A549 (cell line): ENCODE measurements around the gene CAMTA1. TPM values are rescaled to one million over a fixed set of nuclear protein-coding genes. Genes with fewer than 3 reads are reported as not detected.

Source experiments
- ATAC-seq, 2 experiments: fragments of 200-7000 bp in 1 of 2; fragments of >200 bp in 1 of 2; cut with Nextera tagmentation in 1 of 2; cut with Tn5 transposase in 1 of 2; 3 replicates each; pipeline versions ENCODE4 v1.8.0 to v1.9.1; 2018 to 2020; ENCODE audit warnings: mild to moderate bottlenecking in 1 of 2, moderate library complexity in 1 of 2
- CTCF ChIA-PET: fragments of 300-600 bp; sonication (Branson Sonifier 250); formaldehyde crosslinking; extraction: SDS; loops from one replicate; lab custom pipeline; 2021; ENCODE audit warnings: antibody characterized with exemption, inconsistent platforms; lab: Yijun Ruan, JAX
- POLR2A ChIA-PET: fragments of 350-600 bp; formaldehyde crosslinking; extraction: SDS; loops from one replicate; lab custom pipeline; 2021; ENCODE audit warnings: antibody characterized with exemption, inconsistent platforms; lab: Yijun Ruan, JAX
- DNase-seq, 2 experiments: peaks; one replicate each; pipeline versions ENCODE4 v3.0.0 to v3.0.0-alpha.2; 2011 to 2016; ENCODE audit warnings: low read depth in 1 of 2, low spot score in 1 of 2
- FAIRE-seq: peaks from 2 replicates; lab custom pipeline; 2011; peaks lifted over from hg19 to GRCh38; lab: Jason Lieb, UNC
- H3K27ac ChIP-seq, 2 experiments: fragments of >200 bp; sonication (Bioruptor Twin); formaldehyde crosslinking; 3 replicates each; pipeline ENCODE4 v1.5.1; 2016 to 2017
- H3K4me1 ChIP-seq: fragments of >200 bp; sonication (Bioruptor Twin); formaldehyde crosslinking; 3 replicates; pipeline ENCODE4 v1.6.1; 2016
- H3K4me2 ChIP-seq: fragments of >200 bp; sonication (Bioruptor Twin); formaldehyde crosslinking; 3 replicates; pipeline ENCODE4 v1.6.1; 2016
- H3K4me3 ChIP-seq: fragments of >200 bp; sonication (Bioruptor Twin); formaldehyde crosslinking; 3 replicates; pipeline ENCODE4 v1.5.1; 2016
- H3K9me3 ChIP-seq: fragments of >200 bp; sonication (Bioruptor Twin); formaldehyde crosslinking; 3 replicates; pipeline ENCODE4 v1.6.1; 2016
- CEBPB ChIP-seq, 2 experiments: fragments of >200 bp in 1 of 2; sonication (Bioruptor Twin) in 1 of 2; formaldehyde crosslinking in 1 of 2; IDR thresholded peaks; 2 replicates each; pipeline ENCODE4 v1.6.1; 2012 to 2016
- CHD2 ChIP-seq: fragments of 150-350 bp; IDR thresholded peaks from 2 replicates; pipeline ENCODE4 v1.6.1; 2014; ENCODE audit warnings: low read length; ENCODE audit not compliant: partially characterized antibody
- EP300 ChIP-seq, 2 experiments: fragments of >200 bp; sonication (Bioruptor Twin); formaldehyde crosslinking; IDR thresholded peaks; 2 replicates in 1 of 2; 3 replicates in 1 of 2; pipeline ENCODE4 v1.6.1; 2016 to 2017
- ESRRA ChIP-seq: fragments of 150-350 bp; IDR thresholded peaks from 2 replicates; pipeline ENCODE4 v1.6.1; 2014; ENCODE audit warnings: mild to moderate bottlenecking, low read length, borderline replicate concordance
- FOSB ChIP-seq: fragments of 250-450 bp; sonication (Bioruptor Pico); IDR thresholded peaks from 2 replicates; pipeline ENCODE4 v1.5.0; 2020; ENCODE audit warnings: mild to moderate bottlenecking, moderate library complexity
- MAFK ChIP-seq: fragments of 450-650 bp; IDR thresholded peaks from 2 replicates; pipeline ENCODE4 v1.6.1; 2014; ENCODE audit not compliant: partially characterized antibody
- NFE2L2 ChIP-seq: fragments of 150-350 bp; conservative IDR thresholded peaks from 2 replicates; pipeline ENCODE4 v1.6.1; 2014; ENCODE audit warnings: low read length
- NPAS2 ChIP-seq: fragments of 250-450 bp; sonication (Bioruptor Pico); IDR thresholded peaks from 2 replicates; pipeline ENCODE4 v1.8.0; 2022; ENCODE audit warnings: mild to moderate bottlenecking, moderate library complexity, borderline replicate concordance
- NR3C1 ChIP-seq: fragments of >200 bp; sonication (Bioruptor Twin); formaldehyde crosslinking; IDR thresholded peaks from 3 replicates; pipeline ENCODE4 v1.6.1; 2017
- RAD21 ChIP-seq, 2 experiments: fragments of >200 bp in 1 of 2; sonication (Bioruptor Twin) in 1 of 2; formaldehyde crosslinking in 1 of 2; IDR thresholded peaks in 1 of 2; conservative IDR thresholded peaks in 1 of 2; 2 replicates in 1 of 2; 3 replicates in 1 of 2; pipeline ENCODE4 v1.6.1; 2012 to 2018; ENCODE audit warnings: inconsistent platforms in 1 of 2
- RARB ChIP-seq: fragments of 250-450 bp; sonication (Bioruptor Pico); IDR thresholded peaks from 2 replicates; pipeline ENCODE4 v1.8.0; 2021; ENCODE audit warnings: mild to moderate bottlenecking, moderate library complexity
- RNF2 ChIP-seq: fragments of 200-600 bp; sonication (generic); IDR thresholded peaks from 2 replicates; pipeline ENCODE4 v1.6.1; 2016; ENCODE audit warnings: low read depth, mild to moderate bottlenecking, antibody characterized with exemption, moderate library complexity, borderline replicate concordance
- TP53 ChIP-seq: fragments of 250-450 bp; sonication (Bioruptor Pico); IDR thresholded peaks from 2 replicates; pipeline ENCODE4 v1.5.0; 2021; ENCODE audit warnings: mild to moderate bottlenecking, moderate library complexity
- WGBS: methylation state at CpG from one replicate; pipeline ENCODE4 v1.1.6; 2017; ENCODE audit errors: missing lambda C conversion rate; 5-methylcytosine and 5-hydroxymethylcytosine counted together
- polyA plus RNA-seq, 4 experiments: library from polyadenylated mRNA; depleted of rRNA in 3 of 4; stranded (reverse); fragments of >200 nt; fragmentation: RNase III in 1 of 4; extraction: RNeasy Plus Mini Kit Qiagen cat#74134 plus additional on column Dnase treatment in 1 of 4; gene quantifications; 2 replicates in 3 of 4; 3 replicates in 1 of 4; pipeline ENCODE4 v1.2.3, GENCODE V29; 2011 to 2017
- TF ChIP-seq, protein P1 (sequence below): IDR thresholded peaks from 2 replicates; pipeline ENCODE4 v1.6.1; 2012
- TF ChIP-seq, protein P2 (sequence below): IDR thresholded peaks from 2 replicates; pipeline ENCODE4 v1.6.1; 2012
- TF ChIP-seq, protein P3 (sequence below): fragments of 200-600 bp; sonication (generic); IDR thresholded peaks from 2 replicates; pipeline ENCODE4 v1.6.1; 2016; ENCODE audit warnings: antibody characterized with exemption, mild to moderate bottlenecking, moderate library complexity
- TF ChIP-seq, protein P4 (sequence below): IDR thresholded peaks from 2 replicates; pipeline ENCODE4 v1.6.1; 2012; ENCODE audit warnings: low read depth, borderline replicate concordance

The CAMTA1 gene
- polyA plus RNA-seq, 2 of the 4 experiments (the other 2 are of a cell fraction), result 58.8 to 75.0 TPM

DNA sequence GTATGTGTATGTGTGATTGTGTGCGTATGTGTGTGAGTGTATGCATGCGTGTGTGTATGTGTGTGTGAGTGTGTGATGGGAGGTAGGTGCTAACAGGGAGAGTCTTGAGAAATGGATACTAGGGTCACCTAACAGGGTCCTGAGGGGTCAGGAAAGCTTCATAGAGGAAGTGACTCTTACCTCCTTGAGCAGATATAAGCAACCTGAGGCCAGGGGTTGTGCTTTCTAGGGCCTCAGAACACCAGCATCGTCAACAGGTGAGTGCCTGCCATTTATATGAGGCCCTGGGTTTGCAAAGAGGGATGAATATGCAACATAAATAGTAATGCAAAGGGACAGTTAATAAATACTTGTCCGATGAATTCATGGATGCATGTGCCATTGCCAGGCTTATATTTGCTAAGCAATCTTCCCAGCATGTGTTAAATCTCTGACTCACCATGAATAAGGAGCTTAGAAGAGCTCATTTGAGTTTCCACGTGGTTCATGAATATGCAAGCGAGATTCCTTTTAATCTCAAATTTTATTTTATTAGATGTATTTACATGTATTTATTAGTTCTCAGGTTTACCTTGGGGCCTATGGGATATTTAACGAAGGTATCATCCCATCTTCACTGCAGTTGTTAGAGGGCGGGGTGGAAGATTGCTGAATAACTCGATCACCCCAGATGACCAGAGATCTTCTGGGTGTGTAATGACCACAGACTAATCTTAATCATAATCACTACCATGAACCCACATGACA, 438.3 kb downstream of the CAMTA1 start (continued):
- TF ChIP-seq, protein P1, sequence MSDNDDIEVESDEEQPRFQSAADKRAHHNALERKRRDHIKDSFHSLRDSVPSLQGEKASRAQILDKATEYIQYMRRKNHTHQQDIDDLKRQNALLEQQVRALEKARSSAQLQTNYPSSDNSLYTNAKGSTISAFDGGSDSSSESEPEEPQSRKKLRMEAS, result peak; percentile 87
- peak in 1 of 2 experiments; percentile 67; a peak in 2 of 4 replicates for TF ChIP-seq CEBPB (IDR thresholded peaks at IDR 0.05)

DNA sequence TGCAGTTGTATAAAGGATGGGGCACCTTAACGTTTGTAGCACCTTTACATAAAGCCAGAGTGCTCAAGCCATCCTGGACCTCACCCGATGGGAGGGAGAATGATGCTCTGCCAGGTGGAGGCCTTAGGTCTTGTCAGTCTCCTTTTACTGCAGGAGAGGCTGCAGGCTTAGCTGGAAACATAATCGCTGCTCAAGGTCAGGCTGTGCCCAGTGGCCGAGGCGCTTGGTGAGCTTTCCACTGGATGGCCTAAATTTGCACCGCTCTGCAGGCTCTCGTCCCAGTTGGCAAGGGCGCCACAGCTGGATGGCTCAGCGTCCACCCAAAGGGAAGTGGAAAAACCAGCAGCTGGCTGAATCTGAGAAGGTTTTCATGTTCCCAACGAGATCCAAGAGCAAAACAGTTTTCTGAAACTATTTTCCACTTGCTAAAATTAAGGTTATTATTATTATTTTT, 438.9 kb downstream of the CAMTA1 start:
- Histone ChIP-seq H3K27ac (peak overlapping the region; percentile 73 to 87), H3K4me3 (no peak overlapping the region), H3K4me1 (peaks cover 28% of the 10 kb centered on the region), H3K9me3 (peaks cover 13% of the 10 kb centered on the region), H3K4me2 (peak overlapping the region; percentile 42)
- FAIRE-seq (no peak), ATAC-seq (no peak; a peak in 1 of 6 replicates), DNase-seq (peak in 1 of 2 experiments; percentile 31)
- 67% methylated on average over 4 of the region's 10 CpGs for WGBS
- POLR2A ChIA-PET, result interaction anchor here (1.0 kb wide), 1 partner anchor 75 kb away, joined by 3 read pairs; no protein-coding TSS in a partner anchor
- no peak for TF ChIP-seq CHD2
- no peak for TF ChIP-seq RAD21 (conservative IDR thresholded peaks at IDR 0.05 in 1 of 2, IDR thresholded peaks at IDR 0.05 in 1 of 2)
- no peak for TF ChIP-seq TP53 (CRISPR knock-in tag)
- CTCF ChIA-PET, result interaction anchor here (1.2 kb wide), 1 partner anchor 75 kb away, joined by 3 read pairs; no protein-coding TSS in a partner anchor

DNA sequence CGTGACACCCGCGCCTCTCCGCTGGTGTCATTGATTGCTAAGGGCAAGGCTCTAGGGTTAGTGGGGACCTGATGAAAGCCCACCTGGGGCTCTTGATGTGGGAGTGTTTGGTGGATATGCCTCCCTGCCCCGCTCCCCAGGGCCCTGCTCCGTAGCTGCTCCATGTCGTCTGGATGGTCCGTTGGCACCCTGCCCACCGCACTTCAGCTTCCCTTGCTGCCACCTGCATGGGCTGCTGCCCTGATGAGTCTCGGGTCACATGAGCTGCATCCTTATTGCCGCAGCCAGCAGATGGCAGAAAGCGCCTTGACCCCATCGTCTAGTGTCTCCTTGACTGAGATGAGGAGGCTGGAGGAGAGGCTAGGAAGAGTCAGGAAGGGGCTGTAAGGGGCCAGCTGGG, 439.4 kb downstream of the CAMTA1 start:
- H3K4me2 ChIP-seq, result no peak overlapping the region
- H3K4me1 ChIP-seq, result peaks cover 34% of the 10 kb centered on the region
- WGBS, result 93% methylated on average over 13 of the region's 13 CpGs
- H3K4me3 ChIP-seq, result no peak overlapping the region
- no peak for ATAC-seq
- peak overlapping the region; percentile 73 to 87; a peak in 5 of 6 replicates for H3K27ac ChIP-seq
- peak in 1 of 2 experiments; percentile 31 for DNase-seq
- FAIRE-seq, result no peak
- CTCF ChIA-PET, result interaction anchor here (1.2 kb wide), 1 partner anchor 75 kb away, joined by 3 read pairs; no protein-coding TSS in a partner anchor
- TF ChIP-seq RNF2 (no peak), NPAS2 (CRISPR knock-in tag) (no peak), RARB (CRISPR knock-in tag) (no peak)
- TF ChIP-seq, protein P2, sequence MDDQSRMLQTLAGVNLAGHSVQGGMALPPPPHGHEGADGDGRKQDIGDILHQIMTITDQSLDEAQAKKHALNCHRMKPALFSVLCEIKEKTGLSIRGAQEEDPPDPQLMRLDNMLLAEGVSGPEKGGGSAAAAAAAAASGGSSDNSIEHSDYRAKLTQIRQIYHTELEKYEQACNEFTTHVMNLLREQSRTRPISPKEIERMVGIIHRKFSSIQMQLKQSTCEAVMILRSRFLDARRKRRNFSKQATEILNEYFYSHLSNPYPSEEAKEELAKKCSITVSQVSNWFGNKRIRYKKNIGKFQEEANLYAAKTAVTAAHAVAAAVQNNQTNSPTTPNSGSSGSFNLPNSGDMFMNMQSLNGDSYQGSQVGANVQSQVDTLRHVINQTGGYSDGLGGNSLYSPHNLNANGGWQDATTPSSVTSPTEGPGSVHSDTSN, result no peak
- POLR2A ChIA-PET, result no interaction called here
- H3K9me3 ChIP-seq, result peaks cover 8% of the 10 kb centered on the region

DNA sequence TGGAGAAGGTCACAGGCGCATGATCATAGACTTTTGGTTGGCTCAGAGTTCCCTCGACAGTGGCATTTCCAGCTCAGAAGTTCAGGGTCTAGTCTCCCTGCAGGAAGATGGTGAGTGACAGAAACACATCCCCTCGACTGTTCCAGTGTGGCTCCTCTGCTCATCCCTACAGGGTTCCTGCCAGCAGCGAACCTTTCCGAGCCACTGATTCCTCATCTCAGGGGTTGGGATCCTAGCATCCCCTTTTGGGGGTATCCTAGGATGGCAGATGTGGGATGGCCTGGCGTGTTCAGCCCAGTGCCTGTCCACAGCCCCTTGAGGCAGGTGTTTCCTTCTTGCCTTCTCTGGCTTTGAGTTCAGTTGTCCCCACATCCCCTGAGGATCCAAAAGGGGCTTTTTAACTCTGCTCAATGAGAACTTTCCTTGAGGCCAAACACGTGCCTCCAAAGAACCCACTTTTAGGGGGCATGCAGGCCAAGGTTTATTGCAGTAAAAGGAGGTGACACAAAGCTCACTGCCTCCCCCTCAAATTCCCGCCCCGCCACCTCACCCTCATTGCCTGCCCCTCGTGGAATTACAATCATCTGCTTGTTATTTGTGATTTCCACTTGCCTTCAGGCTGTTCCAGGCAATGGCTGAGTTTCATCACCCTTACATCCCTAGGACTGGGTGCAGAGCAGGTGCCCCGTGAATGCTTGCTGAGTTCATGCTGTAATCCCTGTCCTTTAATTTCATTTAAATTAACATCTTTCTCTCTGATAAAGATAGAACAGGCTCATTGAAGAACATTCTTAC, 440.7 kb downstream of the CAMTA1 start:
- CTCF ChIA-PET, result interaction anchor here (1.2 kb wide), 1 partner anchor 9 kb away, joined by 3 read pairs; no protein-coding TSS in a partner anchor
- TF ChIP-seq NR3C1 (no peak), EP300 (IDR thresholded peaks at IDR 0.05) (no peak), MAFK (no peak), TP53 (CRISPR knock-in tag) (no peak), ESRRA (no peak), RNF2 (no peak), NFE2L2 (no peak), FOSB (CRISPR knock-in tag) (no peak)
- TF ChIP-seq, protein P1, result no peak
- TF ChIP-seq, protein P2, result no peak
- TF ChIP-seq, protein P3, sequence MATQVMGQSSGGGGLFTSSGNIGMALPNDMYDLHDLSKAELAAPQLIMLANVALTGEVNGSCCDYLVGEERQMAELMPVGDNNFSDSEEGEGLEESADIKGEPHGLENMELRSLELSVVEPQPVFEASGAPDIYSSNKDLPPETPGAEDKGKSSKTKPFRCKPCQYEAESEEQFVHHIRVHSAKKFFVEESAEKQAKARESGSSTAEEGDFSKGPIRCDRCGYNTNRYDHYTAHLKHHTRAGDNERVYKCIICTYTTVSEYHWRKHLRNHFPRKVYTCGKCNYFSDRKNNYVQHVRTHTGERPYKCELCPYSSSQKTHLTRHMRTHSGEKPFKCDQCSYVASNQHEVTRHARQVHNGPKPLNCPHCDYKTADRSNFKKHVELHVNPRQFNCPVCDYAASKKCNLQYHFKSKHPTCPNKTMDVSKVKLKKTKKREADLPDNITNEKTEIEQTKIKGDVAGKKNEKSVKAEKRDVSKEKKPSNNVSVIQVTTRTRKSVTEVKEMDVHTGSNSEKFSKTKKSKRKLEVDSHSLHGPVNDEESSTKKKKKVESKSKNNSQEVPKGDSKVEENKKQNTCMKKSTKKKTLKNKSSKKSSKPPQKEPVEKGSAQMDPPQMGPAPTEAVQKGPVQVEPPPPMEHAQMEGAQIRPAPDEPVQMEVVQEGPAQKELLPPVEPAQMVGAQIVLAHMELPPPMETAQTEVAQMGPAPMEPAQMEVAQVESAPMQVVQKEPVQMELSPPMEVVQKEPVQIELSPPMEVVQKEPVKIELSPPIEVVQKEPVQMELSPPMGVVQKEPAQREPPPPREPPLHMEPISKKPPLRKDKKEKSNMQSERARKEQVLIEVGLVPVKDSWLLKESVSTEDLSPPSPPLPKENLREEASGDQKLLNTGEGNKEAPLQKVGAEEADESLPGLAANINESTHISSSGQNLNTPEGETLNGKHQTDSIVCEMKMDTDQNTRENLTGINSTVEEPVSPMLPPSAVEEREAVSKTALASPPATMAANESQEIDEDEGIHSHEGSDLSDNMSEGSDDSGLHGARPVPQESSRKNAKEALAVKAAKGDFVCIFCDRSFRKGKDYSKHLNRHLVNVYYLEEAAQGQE, result no peak
- TF ChIP-seq, protein P4, sequence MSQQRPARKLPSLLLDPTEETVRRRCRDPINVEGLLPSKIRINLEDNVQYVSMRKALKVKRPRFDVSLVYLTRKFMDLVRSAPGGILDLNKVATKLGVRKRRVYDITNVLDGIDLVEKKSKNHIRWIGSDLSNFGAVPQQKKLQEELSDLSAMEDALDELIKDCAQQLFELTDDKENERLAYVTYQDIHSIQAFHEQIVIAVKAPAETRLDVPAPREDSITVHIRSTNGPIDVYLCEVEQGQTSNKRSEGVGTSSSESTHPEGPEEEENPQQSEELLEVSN, result no peak

More for the DNA sequence above, 440.7 kb downstream of the CAMTA1 start:
- 85% methylated on average over 9 of the region's 11 CpGs for WGBS
- Histone ChIP-seq H3K27ac (peak overlapping the region; percentile 35 to 87; a peak in 5 of 6 replicates), H3K9me3 (no peaks in the 10 kb centered on the region), H3K4me1 (peaks cover 37% of the 10 kb centered on the region), H3K4me3 (no peak overlapping the region), H3K4me2 (no peak overlapping the region)
- POLR2A ChIA-PET, result no interaction called here
- ATAC-seq (no peak), DNase-seq (no peak), FAIRE-seq (no peak)
